Lower lobe of right lung (tissue), 2 donors: Measurements from ENCODE around the gene SKIDA1. TPM values are rescaled to one million over a fixed set of nuclear protein-coding genes. Genes with fewer than 3 reads are reported as not detected.

ENCODE experiments used
- ATAC-seq, 2 donors: fragments of 200-7000 bp; cut with Tn5 transposase; one replicate each; pipeline ENCODE4 v1.9.1; 2020 to 2022; ENCODE audit warnings: mild to moderate bottlenecking in 2 of 2, moderate library complexity in 2 of 2
- DNase-seq: peaks from one replicate; pipeline ENCODE4 v3.0.0-alpha.2; 2020
- H3K27ac ChIP-seq: fragments of 200-600 bp; one replicate; pipeline ENCODE4 v1.8.0; 2022
- H3K27me3 ChIP-seq: fragments of 200-600 bp; one replicate; pipeline ENCODE4 v1.8.0; 2022; ENCODE audit warnings: low read depth
- H3K36me3 ChIP-seq: fragments of 200-600 bp; one replicate; pipeline ENCODE4 v1.8.0; 2022; ENCODE audit warnings: mild to moderate bottlenecking
- H3K4me1 ChIP-seq: fragments of 200-600 bp; one replicate; pipeline ENCODE4 v1.8.0; 2022
- H3K4me3 ChIP-seq: fragments of 200-600 bp; one replicate; pipeline ENCODE4 v1.8.0; 2022; ENCODE audit warnings: mild to moderate bottlenecking
- H3K9me3 ChIP-seq: fragments of 200-600 bp; one replicate; pipeline ENCODE4 v1.8.0; 2022
- intact Hi-C: fragments of 100-400 bp; cut with DNase I; formaldehyde crosslinking; loops from one replicate; pipeline ENCODE4 v1.11.0; 2022
- total RNA-seq: library from RNA; stranded (reverse); fragmentation: NEBNext Ultra II Directional; extraction: Animal tissue kit (Norgen Biotek cat#: 25700); gene quantifications from one replicate; pipeline ENCODE4 v1.2.1, GENCODE V29; 2021
- TF ChIP-seq, protein P1 (sequence below): fragments of 200-600 bp; IDR thresholded peaks from one replicate; pipeline ENCODE4 v1.8.0; 2022; ENCODE audit warnings: antibody characterized with exemption, mild to moderate bottlenecking
- donor health status: DM: no; HTN: yes; CAD: no; lungs with severe emphysema.

Gene SKIDA1
- total RNA-seq, 1 donor from 2014 or later = 0.95 TPM

DNA sequence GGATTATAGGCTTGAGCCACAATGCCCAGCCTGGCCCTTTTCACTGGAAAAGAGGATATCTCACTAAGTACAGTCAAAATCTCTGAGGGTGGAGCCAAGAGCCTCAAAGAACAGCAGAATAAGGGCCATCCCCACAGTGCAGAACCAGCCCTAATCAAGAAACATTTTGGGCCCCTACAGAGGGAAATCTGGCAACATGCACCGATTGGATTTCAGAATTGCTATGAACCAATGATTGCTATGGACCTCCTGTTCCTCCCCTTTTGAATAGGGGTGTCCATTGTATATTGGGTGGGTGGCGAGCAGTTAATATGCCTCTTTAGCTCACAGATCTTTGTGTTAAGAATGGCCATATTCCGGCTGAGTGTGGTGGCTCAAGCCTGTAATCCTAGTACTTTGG, 42.7 kb downstream of the SKIDA1 start:
- ATAC-seq (no peak), DNase-seq (no peak)
- no peak overlapping the region for H3K27ac ChIP-seq
- no peaks in the 10 kb centered on the region for H3K9me3 ChIP-seq
- H3K27me3 ChIP-seq = no peaks in the 10 kb centered on the region
- H3K4me3 ChIP-seq = no peak overlapping the region
- no peaks in the 10 kb centered on the region for H3K4me1 ChIP-seq
- intact Hi-C loops = no loop called here
- TF ChIP-seq, protein P1, sequence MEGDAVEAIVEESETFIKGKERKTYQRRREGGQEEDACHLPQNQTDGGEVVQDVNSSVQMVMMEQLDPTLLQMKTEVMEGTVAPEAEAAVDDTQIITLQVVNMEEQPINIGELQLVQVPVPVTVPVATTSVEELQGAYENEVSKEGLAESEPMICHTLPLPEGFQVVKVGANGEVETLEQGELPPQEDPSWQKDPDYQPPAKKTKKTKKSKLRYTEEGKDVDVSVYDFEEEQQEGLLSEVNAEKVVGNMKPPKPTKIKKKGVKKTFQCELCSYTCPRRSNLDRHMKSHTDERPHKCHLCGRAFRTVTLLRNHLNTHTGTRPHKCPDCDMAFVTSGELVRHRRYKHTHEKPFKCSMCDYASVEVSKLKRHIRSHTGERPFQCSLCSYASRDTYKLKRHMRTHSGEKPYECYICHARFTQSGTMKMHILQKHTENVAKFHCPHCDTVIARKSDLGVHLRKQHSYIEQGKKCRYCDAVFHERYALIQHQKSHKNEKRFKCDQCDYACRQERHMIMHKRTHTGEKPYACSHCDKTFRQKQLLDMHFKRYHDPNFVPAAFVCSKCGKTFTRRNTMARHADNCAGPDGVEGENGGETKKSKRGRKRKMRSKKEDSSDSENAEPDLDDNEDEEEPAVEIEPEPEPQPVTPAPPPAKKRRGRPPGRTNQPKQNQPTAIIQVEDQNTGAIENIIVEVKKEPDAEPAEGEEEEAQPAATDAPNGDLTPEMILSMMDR = no peak
- H3K36me3 ChIP-seq = no peaks in the 10 kb centered on the region

DNA sequence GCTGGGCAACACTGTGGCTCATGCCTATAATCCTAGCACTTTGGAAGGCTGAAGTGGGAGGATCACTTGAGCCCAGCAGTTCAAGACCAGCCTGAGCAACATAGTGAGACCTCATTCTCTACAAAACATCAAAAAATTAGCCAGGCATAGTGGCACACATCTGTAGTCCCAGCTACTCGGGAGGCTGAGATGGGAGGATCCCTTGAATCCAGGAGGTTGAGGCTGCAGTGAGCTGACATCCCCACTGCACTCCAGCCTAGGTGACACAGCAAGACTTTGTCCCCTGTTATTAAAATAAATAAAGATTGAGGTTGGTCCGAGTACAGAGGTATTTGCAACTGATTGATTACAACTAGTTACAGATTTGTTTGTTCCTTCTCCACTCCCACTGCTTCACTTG, 44.1 kb downstream of the SKIDA1 start:
- Histone ChIP-seq H3K36me3 (no peaks in the 10 kb centered on the region), H3K9me3 (no peaks in the 10 kb centered on the region), H3K4me1 (no peaks in the 10 kb centered on the region), H3K4me3 (no peak overlapping the region), H3K27me3 (no peaks in the 10 kb centered on the region), H3K27ac (no peak overlapping the region)
- intact Hi-C loops = no loop called here
- ATAC-seq = no peak
- DNase-seq = no peak
- TF ChIP-seq, protein P1 = no peak

DNA sequence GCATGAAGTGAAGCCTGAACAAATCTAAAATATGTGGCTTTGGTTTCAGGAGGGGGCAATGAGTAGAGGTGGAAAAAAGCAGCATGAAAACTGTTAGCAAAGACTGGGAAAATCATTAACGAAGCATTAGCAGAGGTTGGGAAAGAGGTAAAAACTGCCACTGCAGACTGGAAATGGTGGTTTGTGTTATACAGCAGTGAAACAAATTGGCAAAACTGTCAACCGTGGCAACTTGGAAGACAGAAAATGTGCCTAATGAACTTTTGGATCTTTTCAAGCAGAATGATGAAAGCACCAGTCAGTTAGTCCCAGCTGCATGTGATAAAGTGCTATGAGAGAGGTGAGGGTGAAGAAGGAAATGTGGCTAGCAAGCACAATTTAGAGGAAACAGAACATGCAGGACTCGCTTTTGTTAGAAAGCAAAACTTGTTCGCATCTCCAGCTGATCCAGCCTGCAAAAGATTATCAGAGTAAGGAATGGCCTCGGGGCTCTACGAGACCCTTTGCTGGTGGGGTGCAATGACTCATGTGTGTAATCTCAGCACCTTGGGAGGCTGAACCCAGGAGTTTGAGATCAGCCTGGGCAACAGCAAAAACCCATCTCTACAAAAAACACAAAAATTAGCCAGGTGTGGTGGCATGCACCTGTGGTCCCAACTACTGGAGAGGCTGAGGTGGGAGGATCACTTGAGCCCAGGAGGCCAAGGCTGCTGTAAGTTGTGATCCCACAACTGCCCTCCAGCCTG, 45.7 kb downstream of the SKIDA1 start:
- Histone ChIP-seq H3K4me3 (no peak overlapping the region), H3K27me3 (no peaks in the 10 kb centered on the region), H3K9me3 (no peaks in the 10 kb centered on the region), H3K4me1 (no peaks in the 10 kb centered on the region), H3K36me3 (no peaks in the 10 kb centered on the region), H3K27ac (no peak overlapping the region)
- TF ChIP-seq, protein P1 = no peak
- intact Hi-C loops = no loop called here
- DNase-seq = no peak
- ATAC-seq = no peak

DNA sequence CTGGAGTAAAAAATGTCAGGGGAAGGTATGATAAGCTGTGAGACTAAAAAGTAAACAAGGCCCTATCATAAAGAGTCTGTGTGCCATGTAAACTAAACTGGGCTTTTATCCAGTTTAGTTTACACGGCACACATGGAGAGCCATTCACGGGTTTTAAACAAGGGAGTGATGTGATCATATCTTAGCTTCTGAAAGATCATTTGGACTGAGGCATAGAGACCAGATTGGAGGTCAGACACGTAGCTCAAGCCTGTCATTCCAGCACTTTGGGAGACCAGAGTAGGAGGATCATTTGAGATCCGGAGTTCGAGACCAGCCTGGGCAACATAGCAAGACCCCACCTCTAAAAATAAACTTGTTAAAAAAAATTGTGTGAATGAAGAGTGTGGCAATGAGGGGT, 50.1 kb downstream of the SKIDA1 start:
- TF ChIP-seq, protein P1 = no peak
- ATAC-seq = no peak
- H3K4me1 ChIP-seq = no peaks in the 10 kb centered on the region
- H3K4me3 ChIP-seq = no peak overlapping the region
- no peak for DNase-seq
- no peak overlapping the region for H3K27ac ChIP-seq
- H3K9me3 ChIP-seq = no peaks in the 10 kb centered on the region
- no peaks in the 10 kb centered on the region for H3K27me3 ChIP-seq
- intact Hi-C loops = no loop called here
- no peaks in the 10 kb centered on the region for H3K36me3 ChIP-seq

DNA sequence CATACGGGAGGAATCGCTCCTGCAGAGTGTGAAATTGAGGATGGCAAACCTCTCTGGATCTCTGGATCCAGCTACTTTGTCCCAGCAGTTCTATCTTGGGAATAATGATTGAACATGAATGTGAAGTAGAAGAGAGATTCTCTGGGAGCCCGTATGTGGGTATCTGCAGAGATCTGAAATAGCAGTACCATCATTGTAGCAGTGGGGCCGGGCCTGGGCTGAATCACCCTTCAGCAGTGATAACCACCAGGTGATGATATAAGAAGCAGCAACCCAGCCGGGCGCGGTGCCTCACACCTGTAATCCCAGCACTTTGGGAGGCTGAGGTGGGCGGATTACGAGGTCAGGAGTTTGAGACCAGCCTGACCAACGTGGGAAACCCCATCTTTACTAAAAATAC, 51.9 kb downstream of the SKIDA1 start:
- TF ChIP-seq, protein P1 = no peak
- H3K4me1 ChIP-seq = no peaks in the 10 kb centered on the region
- intact Hi-C loops = no loop called here
- no peak overlapping the region for H3K4me3 ChIP-seq
- H3K36me3 ChIP-seq = no peaks in the 10 kb centered on the region
- H3K9me3 ChIP-seq = no peaks in the 10 kb centered on the region
- DNase-seq (no peak), ATAC-seq (no peak)
- no peaks in the 10 kb centered on the region for H3K27me3 ChIP-seq
- H3K27ac ChIP-seq = no peak overlapping the region
